GM18526 (cell line): ENCODE data around the gene VEGFC.

Experiments
- POLR2A ChIP-seq: IDR thresholded peaks from 3 replicates; pipeline ENCODE4 v1.6.1; 2011; ENCODE audit not compliant: insufficient read length; ENCODE audit errors: extremely low read depth

VEGFC gene

GRCh38 chr4:176758323-176758722 is 34.4 kb downstream of the VEGFC start:
- TF ChIP-seq POLR2A, result no peak

- no peak for TF ChIP-seq POLR2A
Measured at GRCh38 chr4:176755613-176756012, 37.1 kb downstream of the VEGFC start.

- no peak for TF ChIP-seq POLR2A
Measured at GRCh38 chr4:176755001-176755400, 37.7 kb downstream of the VEGFC start.

GRCh38 chr4:176753049-176753448 is 39.7 kb downstream of the VEGFC start:
- no peak for TF ChIP-seq POLR2A

- no peak for TF ChIP-seq POLR2A
Measured at GRCh38 chr4:176752191-176752749, 40.5 kb downstream of the VEGFC start.

- TF ChIP-seq POLR2A, result no peak
Measured at GRCh38 chr4:176751061-176751460, 41.7 kb downstream of the VEGFC start.

GRCh38 chr4:176746846-176747245 is 45.9 kb downstream of the VEGFC start:
- no peak for TF ChIP-seq POLR2A

GRCh38 chr4:176745902-176746301 is 46.8 kb downstream of the VEGFC start:
- TF ChIP-seq POLR2A, result no peak

- no peak for TF ChIP-seq POLR2A
Measured at GRCh38 chr4:176744091-176744490, 48.6 kb downstream of the VEGFC start.

- no peak for TF ChIP-seq POLR2A
Measured at GRCh38 chr4:176742211-176742610, 50.5 kb downstream of the VEGFC start.

- TF ChIP-seq POLR2A, result no peak
Measured at GRCh38 chr4:176741253-176741652, 51.5 kb downstream of the VEGFC start.

- TF ChIP-seq POLR2A, result no peak
Measured at GRCh38 chr4:176735300-176735699, 57.4 kb downstream of the VEGFC start.

GRCh38 chr4:176734461-176734860 is 58.3 kb downstream of the VEGFC start:
- no peak for TF ChIP-seq POLR2A

GRCh38 chr4:176729489-176729888 is 63.2 kb downstream of the VEGFC start:
- no peak for TF ChIP-seq POLR2A

GRCh38 chr4:176726803-176727202 is 65.9 kb downstream of the VEGFC start:
- TF ChIP-seq POLR2A, result no peak

GRCh38 chr4:176721459-176721858 is 71.3 kb downstream of the VEGFC start:
- TF ChIP-seq POLR2A, result no peak

- no peak for TF ChIP-seq POLR2A
Measured at GRCh38 chr4:176718881-176719280, 73.8 kb downstream of the VEGFC start.
